SU-DHL-6 (cell line): ENCODE data around the gene LRPAP1.

Experiments used
- H2AFZ ChIP-seq: fragments of 200-600 bp; sonication (generic); 2 replicates; pipeline ENCODE4 v1.6.1; 2014; ENCODE audit warnings: low read depth, mild to moderate bottlenecking, moderate library complexity, mixed read lengths, antibody characterized with exemption, low read length; ENCODE audit not compliant: severe bottlenecking
- H3F3A ChIP-seq: fragments of 200-600 bp; shearing (Covaris generic); 2 replicates; pipeline ENCODE4 v1.6.0; 2016; ENCODE audit warnings: antibody characterized with exemption, mild to moderate bottlenecking; ENCODE audit not compliant: insufficient read depth
- H3K27ac ChIP-seq: fragments of 200-600 bp; sonication (generic); 2 replicates; pipeline ENCODE4 v1.5.1; 2016; ENCODE audit warnings: low read depth, mild to moderate bottlenecking, low read length, moderate library complexity, mixed read lengths
- H3K27me3 ChIP-seq: fragments of 200-600 bp; sonication (generic), shearing (Covaris generic); 2 replicates; pipeline ENCODE4 v1.6.0; 2014; ENCODE audit warnings: mild to moderate bottlenecking, low read length
- H3K36me3 ChIP-seq: fragments of 200-600 bp; sonication (generic); 2 replicates; pipeline ENCODE4 v1.6.1; 2014; ENCODE audit warnings: mild to moderate bottlenecking, low read length, mixed read lengths
- H3K4me2 ChIP-seq: fragments of 300-600, 200-600 bp; shearing (Covaris generic), sonication (generic); 2 replicates; pipeline ENCODE4 v1.6.0; 2014; ENCODE audit warnings: low read length, low read depth, mild to moderate bottlenecking; ENCODE audit not compliant: poor library complexity, severe bottlenecking
- H3K4me3 ChIP-seq: fragments of 200-600 bp; sonication (generic); 2 replicates; pipeline ENCODE4 v1.5.1; 2014; ENCODE audit warnings: antibody characterized with exemption, low read length, mild to moderate bottlenecking, mixed read lengths; ENCODE audit not compliant: insufficient read depth, poor library complexity, severe bottlenecking
- H3K79me2 ChIP-seq: fragments of 200-600 bp; sonication (generic); 2 replicates; pipeline ENCODE4 v1.6.1; 2014; ENCODE audit warnings: mild to moderate bottlenecking, low read length, moderate library complexity; ENCODE audit not compliant: insufficient read depth
- H3K9ac ChIP-seq: fragments of 200-600 bp; sonication (generic); 2 replicates; pipeline ENCODE4 v1.7.0; 2014; ENCODE audit warnings: mild to moderate bottlenecking, low read length
- H3K9me2 ChIP-seq: fragments of 200-600 bp; sonication (generic); replicated peaks from 2 replicates; pipeline ENCODE4 v1.6.1; 2014; ENCODE audit warnings: low read length; ENCODE audit not compliant: insufficient read depth
- H3K9me3 ChIP-seq: fragments of 200-600 bp; sonication (generic); 2 replicates; pipeline ENCODE4 v1.6.1; 2014; ENCODE audit warnings: low read length, mixed read lengths; ENCODE audit not compliant: insufficient read depth
- H4K20me1 ChIP-seq: fragments of 200-600 bp; sonication (generic); 2 replicates; pipeline ENCODE4 v1.6.1; 2014; ENCODE audit warnings: low read depth, mild to moderate bottlenecking, antibody characterized with exemption, low read length, moderate library complexity, mixed read lengths
- CTCF ChIP-seq: fragments of 200-600 bp; sonication (generic); IDR thresholded peaks from one replicate; pipeline ENCODE4 v1.5.1; 2017; ENCODE audit warnings: antibody characterized with exemption, mild to moderate bottlenecking, low read length, moderate library complexity; ENCODE audit not compliant: insufficient read depth, poor library complexity, severe bottlenecking
- EZH2phosphoT487 ChIP-seq: fragments of 200-600 bp; sonication (generic), shearing (Covaris generic); conservative IDR thresholded peaks from 2 replicates; pipeline ENCODE4 v1.6.1; 2018; ENCODE audit warnings: mild to moderate bottlenecking, antibody characterized with exemption, low read length, moderate library complexity, mixed read lengths

Gene LRPAP1

DNA sequence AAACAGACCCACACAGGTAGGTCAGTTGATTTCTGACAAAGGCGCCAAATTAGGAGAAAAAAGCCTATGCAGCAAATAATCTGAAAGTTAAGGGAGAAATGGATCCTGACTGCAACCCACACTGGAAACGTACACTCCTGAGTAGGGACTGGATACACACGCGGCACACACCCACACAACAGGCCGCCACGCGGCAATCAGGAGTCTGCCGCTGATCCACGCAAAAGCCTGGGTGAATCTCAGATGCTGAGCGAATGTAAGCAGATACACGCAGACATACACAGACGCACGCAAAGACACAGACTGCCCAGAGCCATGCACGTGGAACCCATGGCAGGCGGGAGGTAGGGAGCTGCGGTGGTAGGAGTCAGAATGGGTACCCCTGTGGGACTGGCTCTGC lies 21.7 kb downstream of the LRPAP1 start:
- Histone ChIP-seq H3K4me2 (no peak overlapping the region), H2AFZ (no peak overlapping the region), H3K9me2 (no peaks in the 10 kb centered on the region), H3K4me3 (no peak overlapping the region), H3K36me3 (no peaks in the 10 kb centered on the region), H3K79me2 (no peaks in the 10 kb centered on the region), H3K27ac (no peak overlapping the region), H3K9me3 (no peaks in the 10 kb centered on the region), H3F3A (no peaks in the 10 kb centered on the region), H3K27me3 (no peaks in the 10 kb centered on the region), H3K9ac (no peak overlapping the region), H4K20me1 (no peaks in the 10 kb centered on the region)
- no peak for TF ChIP-seq CTCF
- TF ChIP-seq EZH2phosphoT487, result no peak

DNA sequence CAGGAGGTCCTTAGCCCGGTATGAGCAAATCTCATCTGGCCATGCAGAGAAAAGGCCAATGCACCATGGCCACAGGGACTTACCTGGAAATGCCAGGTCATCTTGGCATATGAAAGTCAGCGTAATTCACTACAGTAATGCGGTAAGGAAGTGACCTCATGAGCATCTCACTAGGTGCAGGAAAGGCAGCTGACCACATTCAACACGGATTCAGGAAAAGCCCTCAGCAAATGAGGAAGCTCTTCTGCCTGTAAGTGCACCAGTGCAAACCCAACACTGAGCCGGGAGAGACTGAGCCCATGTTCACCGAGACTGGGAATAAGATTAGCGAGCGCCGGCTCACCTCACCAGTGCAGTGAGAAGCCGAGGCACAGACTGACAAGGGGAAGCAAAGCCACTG lies 23.7 kb downstream of the LRPAP1 start:
- Histone ChIP-seq H3K79me2 (no peaks in the 10 kb centered on the region), H2AFZ (no peak overlapping the region), H3K9me3 (no peaks in the 10 kb centered on the region), H4K20me1 (no peaks in the 10 kb centered on the region), H3K4me2 (no peak overlapping the region), H3K9ac (no peak overlapping the region), H3K36me3 (no peaks in the 10 kb centered on the region), H3F3A (no peaks in the 10 kb centered on the region), H3K27ac (no peak overlapping the region), H3K4me3 (no peak overlapping the region), H3K27me3 (no peaks in the 10 kb centered on the region), H3K9me2 (no peaks in the 10 kb centered on the region)
- TF ChIP-seq CTCF (no peak), EZH2phosphoT487 (no peak)

- Histone ChIP-seq H3F3A (no peaks in the 10 kb centered on the region), H3K9me3 (no peaks in the 10 kb centered on the region), H3K9ac (no peak overlapping the region), H3K27me3 (no peaks in the 10 kb centered on the region), H3K36me3 (no peaks in the 10 kb centered on the region), H3K4me3 (no peak overlapping the region), H3K27ac (no peak overlapping the region), H3K9me2 (no peaks in the 10 kb centered on the region), H3K79me2 (no peaks in the 10 kb centered on the region), H3K4me2 (no peak overlapping the region), H4K20me1 (no peaks in the 10 kb centered on the region), H2AFZ (no peak overlapping the region)
- TF ChIP-seq EZH2phosphoT487 (no peak), CTCF (no peak)
Observed at GRCh38 chr4:3505231-3505630, 27.0 kb downstream of the LRPAP1 start.
